GM12878 (cell line): Measurements from ENCODE around the gene CDKL4. TPM values are rescaled to one million over a fixed set of nuclear protein-coding genes. Genes with fewer than 3 reads are reported as not detected.
A peak's percentile ranks its signal among the peaks of the same experiment; 100 is the strongest.

Experiments
- ATAC-seq: fragments of 200-7000 bp; cut with Tn5 transposase; 3 replicates; pipeline ENCODE4 v1.9.1; 2020; ENCODE audit warnings: mild to moderate bottlenecking, moderate library complexity
- BruUV-seq: library from RNA; stranded (reverse); fragments of 400-500 nt; replicated peaks from 2 replicates; lab custom pipeline; 2021; lab: Mats Ljungman, UMichigan
- CTCF ChIA-PET: fragments of 300-600 bp; sonication (Branson Sonifier 250); formaldehyde crosslinking; extraction: SDS; loops from one replicate; lab custom pipeline; 2021; ENCODE audit warnings: inconsistent platforms; lab: Yijun Ruan, JAX
- POLR2A ChIA-PET: fragments of 350-600 bp; formaldehyde crosslinking; extraction: SDS; loops from one replicate; lab custom pipeline; 2021; ENCODE audit warnings: inconsistent platforms; lab: Charles Lee
- RAD21 ChIA-PET: fragments of 300-600 bp; sonication (Branson Sonifier 250); formaldehyde crosslinking; loops from one replicate; lab custom pipeline; 2023; ENCODE audit warnings: antibody characterized with exemption; ENCODE audit not compliant: unreplicated experiment; lab: Charles Lee
- SMC1A ChIA-PET: fragments of 300-600 bp; sonication (Branson Sonifier 250); formaldehyde crosslinking; loops from one replicate; lab custom pipeline; 2023; ENCODE audit not compliant: unreplicated experiment, uncharacterized antibody; lab: Charles Lee
- DNase-seq: peaks from one replicate; pipeline ENCODE4 v3.0.0-alpha.2; 2011; ENCODE audit warnings: low read depth, low spot score
- FAIRE-seq: peaks from 3 replicates; lab custom pipeline; 2011; peaks lifted over from hg19 to GRCh38; lab: Jason Lieb, UNC
- H2AFZ ChIP-seq: 2 replicates; pipeline ENCODE4 v1.6.0; 2011; ENCODE audit warnings: low read depth, low read length, control low read depth; ENCODE audit not compliant: control insufficient read depth
- H3K27ac ChIP-seq: 2 replicates; pipeline ENCODE4 v1.5.1; 2011; ENCODE audit warnings: control low read depth; ENCODE audit not compliant: control insufficient read depth, insufficient read depth
- H3K27me3 ChIP-seq, 2 experiments: replicated peaks in 1 of 2; 2 replicates each; pipeline versions ENCODE4 v1.6.0 to v1.6.1; 2011; ENCODE audit warnings: low read length in 1 of 2; ENCODE audit not compliant: control insufficient read depth in 2 of 2, insufficient read depth in 2 of 2
- H3K36me3 ChIP-seq, 2 experiments: 2 replicates each; pipeline ENCODE4 v1.5.1; 2011; ENCODE audit warnings: low read length in 1 of 2; ENCODE audit not compliant: control insufficient read depth in 2 of 2, insufficient read depth in 2 of 2
- H3K4me1 ChIP-seq: 2 replicates; pipeline ENCODE4 v1.6.1; 2011; ENCODE audit warnings: mild to moderate bottlenecking, low read length, moderate library complexity, mixed read lengths; ENCODE audit not compliant: control insufficient read depth, insufficient read depth
- H3K4me2 ChIP-seq: 2 replicates; pipeline ENCODE4 v1.6.0; 2011; ENCODE audit warnings: control low read depth; ENCODE audit not compliant: control insufficient read depth, insufficient read depth
- H3K4me3 ChIP-seq: fragments of 200-600 bp; sonication (generic); 2 replicates; pipeline ENCODE4 v1.5.1; 2016
- H3K79me2 ChIP-seq: 2 replicates; pipeline ENCODE4 v1.6.0; 2011; ENCODE audit warnings: low read length; ENCODE audit not compliant: control insufficient read depth, insufficient read depth
- H3K9ac ChIP-seq: 2 replicates; pipeline ENCODE4 v1.8.0; 2011; ENCODE audit warnings: low read length, control low read depth, mixed read lengths; ENCODE audit not compliant: control insufficient read depth, insufficient read depth
- H3K9me3 ChIP-seq: replicated peaks from 3 replicates; pipeline ENCODE4 v1.5.1; 2011; ENCODE audit warnings: mild to moderate bottlenecking, low read length; ENCODE audit not compliant: control insufficient read depth, insufficient read depth
- H4K20me1 ChIP-seq: 2 replicates; pipeline ENCODE4 v1.6.0; 2011; ENCODE audit not compliant: control insufficient read depth, insufficient read depth
- EZH2 ChIP-seq: IDR thresholded peaks from 2 replicates; pipeline ENCODE4 v1.6.1; 2012; ENCODE audit warnings: low read depth, mild to moderate bottlenecking, control low read depth, inconsistent platforms, low read length, borderline replicate concordance; ENCODE audit not compliant: control insufficient read depth
- MTA3 ChIP-seq: IDR thresholded peaks from 2 replicates; pipeline ENCODE4 v1.6.1; 2012; ENCODE audit warnings: low read length, inconsistent platforms, borderline replicate concordance
- RAD21 ChIP-seq: IDR thresholded peaks from 2 replicates; pipeline ENCODE4 v1.6.1; 2011; ENCODE audit warnings: mild to moderate bottlenecking, low read depth, low read length, moderate library complexity; ENCODE audit not compliant: insufficient read depth
- SIN3A ChIP-seq: IDR thresholded peaks from 2 replicates; pipeline ENCODE4 v1.6.1; 2012; ENCODE audit warnings: low read depth, low read length, improper control_type of control experiment
- TBL1XR1 ChIP-seq: IDR thresholded peaks from 2 replicates; pipeline ENCODE4 v1.6.1; 2012; ENCODE audit warnings: low read depth, low read length, improper control_type of control experiment
- ZNF384 ChIP-seq: IDR thresholded peaks from 2 replicates; pipeline ENCODE4 v1.6.1; 2012; ENCODE audit warnings: low read depth, mild to moderate bottlenecking, low read length, improper control_type of control experiment, borderline replicate concordance
- WGBS: methylation state at CpG from one replicate; pipeline ENCODE4 v1.1.6; 2016; ENCODE audit warnings: low lambda C conversion rate; ENCODE audit not compliant: insufficient replicate concordance, insufficient coverage; ENCODE audit errors: missing lambda C conversion rate; 5-methylcytosine and 5-hydroxymethylcytosine counted together
- in situ Hi-C: fragments of 300-500 bp; cut with MboI; formaldehyde crosslinking; loops from 9 replicates; pipeline ENCODE4 v1.14.3; 2018; ENCODE audit warnings: mixed read lengths
- intact Hi-C: fragments of 100-400 bp; cut with micrococcal nuclease; formaldehyde crosslinking; loops from one replicate; pipeline ENCODE4 v1.14.2; 2022; ENCODE audit not compliant: unreplicated experiment
- polyA plus RNA-seq, 11 experiments: library from polyadenylated mRNA; depleted of rRNA in 4 of 11; unstranded in 6 of 11; stranded (reverse) in 5 of 11; fragments of >200 nt; fragmentation: Nextera tagmentation in 4 of 11; fragmentation: Illumina TruSeq in 1 of 11; extraction: Ambion mirVana in 4 of 11; extraction: Trizol in 1 of 11; gene quantifications; 1 replicate in 1 of 11; 2 replicates in 10 of 11; pipeline versions ENCODE4 v1.2.1 to v1.2.3, GENCODE V29; 2011 to 2016; ENCODE audit warnings: inconsistent platforms in 2 of 11, missing spikeins in 2 of 11, low read depth in 1 of 11
- total RNA-seq, 4 experiments: library from RNA; depleted of rRNA in 3 of 4; stranded (reverse); fragments of >200 nt in 3 of 4; fragmentation: Illumina TruSeq in 1 of 4; extraction: Trizol in 1 of 4; gene quantifications; 2 replicates each; pipeline versions ENCODE4 v1.2.1 to v1.2.3, GENCODE V29; 2013 to 2021
- TF ChIP-seq, protein P1 (sequence below): fragments of 450-650 bp; IDR thresholded peaks from 2 replicates; pipeline ENCODE4 v1.6.1; 2017; ENCODE audit warnings: antibody characterized with exemption, mild to moderate bottlenecking, moderate library complexity
- TF ChIP-seq, protein P2 (sequence below): IDR thresholded peaks from 2 replicates; pipeline ENCODE4 v1.6.1; 2012; ENCODE audit warnings: low read depth, low read length, improper control_type of control experiment
- TF ChIP-seq, protein P3 (sequence below): fragments of 450-650 bp; IDR thresholded peaks from 2 replicates; pipeline ENCODE4 v1.6.1; 2018; ENCODE audit warnings: mild to moderate bottlenecking, low read depth, moderate library complexity; ENCODE audit not compliant: partially characterized antibody
- TF ChIP-seq, protein P4 (sequence below): IDR thresholded peaks from 2 replicates; pipeline ENCODE4 v1.6.1; 2011; ENCODE audit warnings: low read depth, mild to moderate bottlenecking, low read length, moderate library complexity, borderline replicate concordance; ENCODE audit errors: extremely low read depth
- TF ChIP-seq, protein P5 (sequence below): IDR thresholded peaks from 2 replicates; pipeline ENCODE4 v1.6.1; 2011; ENCODE audit warnings: borderline replicate concordance, low read depth, mild to moderate bottlenecking, moderate library complexity, mixed read lengths, low read length; ENCODE audit not compliant: insufficient read depth; ENCODE audit errors: extremely low read length

The CDKL4 gene
- total and polyA plus RNA-seq, 10 of the 15 experiments (the other 5 are each of a cell fraction or from before 2014, with no cell fraction given): not detected

DNA sequence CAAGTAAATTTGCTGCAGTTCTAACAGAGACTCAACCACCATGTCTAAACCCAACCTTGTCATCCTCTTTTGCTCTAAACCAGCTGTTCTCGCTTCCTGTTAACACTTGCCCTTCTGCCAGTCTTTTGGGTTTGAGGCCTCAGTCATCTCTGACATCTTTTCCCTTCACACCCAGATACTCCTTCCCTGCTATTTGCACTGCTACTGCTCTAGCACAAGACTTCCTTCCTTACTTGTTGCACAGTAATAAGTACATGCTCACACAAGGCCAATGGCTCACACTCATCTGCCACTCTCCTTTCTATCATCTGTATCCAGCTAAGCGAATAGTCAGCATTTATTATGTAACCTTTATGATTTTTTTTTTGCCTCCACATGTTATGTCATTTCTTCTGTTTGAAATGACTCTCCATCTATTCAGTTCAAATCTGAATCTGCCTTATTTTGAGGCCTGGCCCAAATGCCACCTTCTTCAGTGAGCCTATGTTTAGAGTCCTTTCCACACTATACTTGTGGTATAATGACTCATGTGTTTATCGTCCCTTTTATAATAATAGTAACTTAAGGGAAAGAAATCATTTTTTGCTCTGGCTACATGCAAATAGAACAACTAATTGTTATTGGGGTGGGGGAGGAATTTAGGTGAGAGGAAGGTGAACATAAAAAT lies 22.5 kb upstream of the CDKL4 start (continued):
- TF ChIP-seq MTA3: peak; percentile 32; the same call in 1 of the 2 replicates

DNA sequence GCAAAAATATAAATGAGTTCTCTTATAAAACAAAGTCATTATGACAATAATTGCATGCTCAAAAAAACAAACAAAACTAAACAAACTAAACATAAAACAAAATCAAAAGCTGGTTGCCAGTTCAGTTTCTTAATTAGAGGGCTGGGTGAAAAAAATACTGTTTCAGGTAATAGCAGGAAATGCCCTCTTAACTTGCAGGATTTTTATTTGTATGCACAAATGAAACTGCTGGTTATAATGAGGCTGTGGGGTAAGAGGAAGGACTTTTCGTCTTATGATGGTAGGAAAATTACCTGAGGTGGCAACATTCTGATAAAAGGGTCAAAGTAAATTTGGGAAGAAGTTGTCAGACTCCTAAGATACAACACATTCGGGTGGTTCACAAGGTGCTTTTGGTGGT lies 21.5 kb upstream of the CDKL4 start:
- ChIA-PET RAD21 (interaction anchor here (0.9 to 1.2 kb wide), 3 partner anchors 54 to 463 kb away, joined by 3 read pairs; no protein-coding TSS in a partner anchor), CTCF (interaction anchor here (0.8 kb wide), 1 partner anchor 36 kb away, joined by 3 read pairs; no protein-coding TSS in a partner anchor), POLR2A (no interaction called here), SMC1A (interaction anchor here (1.1 to 4.3 kb wide), 5 partner anchors 9 to 318 kb away, joined by 3 to 13 read pairs (median 4); no protein-coding TSS in a partner anchor)
- BruUV-seq: no TSS peak
- WGBS: 0% methylated on average over 2 of the region's 2 CpGs
- intact Hi-C loops (loop anchor here (10.0 kb wide), 1 partner anchor 229 kb away; no protein-coding TSS in a partner anchor), in situ Hi-C loops (no loop called here)
- Histone ChIP-seq H3K4me3 (no peak overlapping the region), H3K36me3 (no peaks in the 10 kb centered on the region), H4K20me1 (no peaks in the 10 kb centered on the region), H3K79me2 (no peaks in the 10 kb centered on the region), H3K27me3 (no peaks in the 10 kb centered on the region), H3K27ac (peak overlapping the region; percentile 14), H3K4me2 (peak overlapping the region; percentile 61; the same call in 1 of the 2 replicates), H3K9ac (no peak overlapping the region; the same call in 1 of the 2 replicates), H3K9me3 (no peaks in the 10 kb centered on the region), H3K4me1 (peaks cover 29% of the 10 kb centered on the region; the same call in 1 of the 2 replicates), H2AFZ (peak overlapping the region; percentile 35)
- ATAC-seq (peak; percentile 53), DNase-seq (no peak), FAIRE-seq (no peak)
- TF ChIP-seq ZNF384 (no peak), SIN3A (no peak), TBL1XR1 (no peak), EZH2 (no peak), MTA3 (no peak), RAD21 (no peak)
- TF ChIP-seq, protein P1, sequence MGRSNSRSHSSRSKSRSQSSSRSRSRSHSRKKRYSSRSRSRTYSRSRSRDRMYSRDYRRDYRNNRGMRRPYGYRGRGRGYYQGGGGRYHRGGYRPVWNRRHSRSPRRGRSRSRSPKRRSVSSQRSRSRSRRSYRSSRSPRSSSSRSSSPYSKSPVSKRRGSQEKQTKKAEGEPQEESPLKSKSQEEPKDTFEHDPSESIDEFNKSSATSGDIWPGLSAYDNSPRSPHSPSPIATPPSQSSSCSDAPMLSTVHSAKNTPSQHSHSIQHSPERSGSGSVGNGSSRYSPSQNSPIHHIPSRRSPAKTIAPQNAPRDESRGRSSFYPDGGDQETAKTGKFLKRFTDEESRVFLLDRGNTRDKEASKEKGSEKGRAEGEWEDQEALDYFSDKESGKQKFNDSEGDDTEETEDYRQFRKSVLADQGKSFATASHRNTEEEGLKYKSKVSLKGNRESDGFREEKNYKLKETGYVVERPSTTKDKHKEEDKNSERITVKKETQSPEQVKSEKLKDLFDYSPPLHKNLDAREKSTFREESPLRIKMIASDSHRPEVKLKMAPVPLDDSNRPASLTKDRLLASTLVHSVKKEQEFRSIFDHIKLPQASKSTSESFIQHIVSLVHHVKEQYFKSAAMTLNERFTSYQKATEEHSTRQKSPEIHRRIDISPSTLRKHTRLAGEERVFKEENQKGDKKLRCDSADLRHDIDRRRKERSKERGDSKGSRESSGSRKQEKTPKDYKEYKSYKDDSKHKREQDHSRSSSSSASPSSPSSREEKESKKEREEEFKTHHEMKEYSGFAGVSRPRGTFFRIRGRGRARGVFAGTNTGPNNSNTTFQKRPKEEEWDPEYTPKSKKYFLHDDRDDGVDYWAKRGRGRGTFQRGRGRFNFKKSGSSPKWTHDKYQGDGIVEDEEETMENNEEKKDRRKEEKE: no peak
- TF ChIP-seq, protein P2, sequence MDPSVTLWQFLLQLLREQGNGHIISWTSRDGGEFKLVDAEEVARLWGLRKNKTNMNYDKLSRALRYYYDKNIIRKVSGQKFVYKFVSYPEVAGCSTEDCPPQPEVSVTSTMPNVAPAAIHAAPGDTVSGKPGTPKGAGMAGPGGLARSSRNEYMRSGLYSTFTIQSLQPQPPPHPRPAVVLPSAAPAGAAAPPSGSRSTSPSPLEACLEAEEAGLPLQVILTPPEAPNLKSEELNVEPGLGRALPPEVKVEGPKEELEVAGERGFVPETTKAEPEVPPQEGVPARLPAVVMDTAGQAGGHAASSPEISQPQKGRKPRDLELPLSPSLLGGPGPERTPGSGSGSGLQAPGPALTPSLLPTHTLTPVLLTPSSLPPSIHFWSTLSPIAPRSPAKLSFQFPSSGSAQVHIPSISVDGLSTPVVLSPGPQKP: no peak
- TF ChIP-seq, protein P3, sequence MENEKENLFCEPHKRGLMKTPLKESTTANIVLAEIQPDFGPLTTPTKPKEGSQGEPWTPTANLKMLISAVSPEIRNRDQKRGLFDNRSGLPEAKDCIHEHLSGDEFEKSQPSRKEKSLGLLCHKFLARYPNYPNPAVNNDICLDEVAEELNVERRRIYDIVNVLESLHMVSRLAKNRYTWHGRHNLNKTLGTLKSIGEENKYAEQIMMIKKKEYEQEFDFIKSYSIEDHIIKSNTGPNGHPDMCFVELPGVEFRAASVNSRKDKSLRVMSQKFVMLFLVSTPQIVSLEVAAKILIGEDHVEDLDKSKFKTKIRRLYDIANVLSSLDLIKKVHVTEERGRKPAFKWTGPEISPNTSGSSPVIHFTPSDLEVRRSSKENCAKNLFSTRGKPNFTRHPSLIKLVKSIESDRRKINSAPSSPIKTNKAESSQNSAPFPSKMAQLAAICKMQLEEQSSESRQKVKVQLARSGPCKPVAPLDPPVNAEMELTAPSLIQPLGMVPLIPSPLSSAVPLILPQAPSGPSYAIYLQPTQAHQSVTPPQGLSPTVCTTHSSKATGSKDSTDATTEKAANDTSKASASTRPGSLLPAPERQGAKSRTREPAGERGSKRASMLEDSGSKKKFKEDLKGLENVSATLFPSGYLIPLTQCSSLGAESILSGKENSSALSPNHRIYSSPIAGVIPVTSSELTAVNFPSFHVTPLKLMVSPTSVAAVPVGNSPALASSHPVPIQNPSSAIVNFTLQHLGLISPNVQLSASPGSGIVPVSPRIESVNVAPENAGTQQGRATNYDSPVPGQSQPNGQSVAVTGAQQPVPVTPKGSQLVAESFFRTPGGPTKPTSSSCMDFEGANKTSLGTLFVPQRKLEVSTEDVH: no peak
- TF ChIP-seq, protein P4, sequence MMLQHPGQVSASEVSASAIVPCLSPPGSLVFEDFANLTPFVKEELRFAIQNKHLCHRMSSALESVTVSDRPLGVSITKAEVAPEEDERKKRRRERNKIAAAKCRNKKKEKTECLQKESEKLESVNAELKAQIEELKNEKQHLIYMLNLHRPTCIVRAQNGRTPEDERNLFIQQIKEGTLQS: no peak
- TF ChIP-seq, protein P5, sequence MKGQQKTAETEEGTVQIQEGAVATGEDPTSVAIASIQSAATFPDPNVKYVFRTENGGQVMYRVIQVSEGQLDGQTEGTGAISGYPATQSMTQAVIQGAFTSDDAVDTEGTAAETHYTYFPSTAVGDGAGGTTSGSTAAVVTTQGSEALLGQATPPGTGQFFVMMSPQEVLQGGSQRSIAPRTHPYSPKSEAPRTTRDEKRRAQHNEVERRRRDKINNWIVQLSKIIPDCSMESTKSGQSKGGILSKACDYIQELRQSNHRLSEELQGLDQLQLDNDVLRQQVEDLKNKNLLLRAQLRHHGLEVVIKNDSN: no peak
